ENCODE data around the gene GPC5.
"Not testable (repeated sequence)": the region's sequence is repeated elsewhere in the genome, so short reads cannot be mapped to it uniquely, and the experiment has no call there.

DNA sequence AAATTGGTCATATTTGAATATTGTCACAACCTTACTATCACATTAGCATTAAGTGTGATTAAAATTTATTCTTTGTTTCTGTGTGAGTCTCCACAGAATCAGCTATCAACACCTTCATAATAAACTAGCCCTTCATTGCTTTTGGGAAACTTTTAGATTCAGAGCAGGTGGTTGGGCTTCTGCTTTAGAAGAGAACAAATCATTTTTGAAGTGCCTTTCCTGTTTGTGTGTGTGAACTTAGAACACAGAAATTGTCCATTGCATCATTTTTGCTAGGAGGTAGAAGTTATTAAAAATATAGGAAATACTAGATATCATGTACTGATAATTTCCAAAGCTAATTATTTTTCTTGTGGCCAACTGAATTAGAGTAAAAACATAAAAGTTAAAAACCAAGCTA lies 500.6 kb downstream of the GPC5 start:
- TF ChIP-seq, protein P1, sequence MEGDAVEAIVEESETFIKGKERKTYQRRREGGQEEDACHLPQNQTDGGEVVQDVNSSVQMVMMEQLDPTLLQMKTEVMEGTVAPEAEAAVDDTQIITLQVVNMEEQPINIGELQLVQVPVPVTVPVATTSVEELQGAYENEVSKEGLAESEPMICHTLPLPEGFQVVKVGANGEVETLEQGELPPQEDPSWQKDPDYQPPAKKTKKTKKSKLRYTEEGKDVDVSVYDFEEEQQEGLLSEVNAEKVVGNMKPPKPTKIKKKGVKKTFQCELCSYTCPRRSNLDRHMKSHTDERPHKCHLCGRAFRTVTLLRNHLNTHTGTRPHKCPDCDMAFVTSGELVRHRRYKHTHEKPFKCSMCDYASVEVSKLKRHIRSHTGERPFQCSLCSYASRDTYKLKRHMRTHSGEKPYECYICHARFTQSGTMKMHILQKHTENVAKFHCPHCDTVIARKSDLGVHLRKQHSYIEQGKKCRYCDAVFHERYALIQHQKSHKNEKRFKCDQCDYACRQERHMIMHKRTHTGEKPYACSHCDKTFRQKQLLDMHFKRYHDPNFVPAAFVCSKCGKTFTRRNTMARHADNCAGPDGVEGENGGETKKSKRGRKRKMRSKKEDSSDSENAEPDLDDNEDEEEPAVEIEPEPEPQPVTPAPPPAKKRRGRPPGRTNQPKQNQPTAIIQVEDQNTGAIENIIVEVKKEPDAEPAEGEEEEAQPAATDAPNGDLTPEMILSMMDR (IDR thresholded peaks at IDR 0.05; ENCODE audit: insufficient read depth, low read length, poor library complexity, severe bottlenecking), result not testable (repeated sequence)
- TF ChIP-seq EZH2phosphoT487 (conservative IDR thresholded peaks at IDR 0.05; ENCODE audit: low read length), result not testable (repeated sequence)

All from SU-DHL-6 (cell line).